ENCODE results near the gene CACNA1G.

Gene CACNA1G

GRCh38 chr17:50588391-50589049 is 28.0 kb downstream of the CACNA1G start:
- TF ChIP-seq CTCF (IDR thresholded peaks at IDR 0.05; ENCODE audit: control insufficient read depth, insufficient read depth, low read depth, low read length, missing control alignments): no peak
- no peak for DNase-seq (ENCODE audit: low read depth)

GRCh38 chr17:50589095-50589705 is 28.7 kb downstream of the CACNA1G start:
- no peak for DNase-seq (ENCODE audit: low read depth)
- TF ChIP-seq CTCF (IDR thresholded peaks at IDR 0.05; ENCODE audit: control insufficient read depth, insufficient read depth, low read depth, low read length, missing control alignments): no peak
- H3K4me3 ChIP-seq (ENCODE audit: control insufficient read depth, low read depth, low read length): no peak overlapping the region

More at GRCh38 chr17:50588391-50589049, 28.0 kb downstream of the CACNA1G start:
- H3K4me3 ChIP-seq (ENCODE audit: control insufficient read depth, low read depth, low read length): no peak overlapping the region

GRCh38 chr17:50590946-50591737 is 30.6 kb downstream of the CACNA1G start:
- no peak for TF ChIP-seq CTCF (IDR thresholded peaks at IDR 0.05; ENCODE audit: control insufficient read depth, insufficient read depth, low read depth, low read length, missing control alignments)
- H3K4me3 ChIP-seq (ENCODE audit: control insufficient read depth, low read depth, low read length): no peak overlapping the region
- no peak for DNase-seq (ENCODE audit: low read depth)

- DNase-seq (ENCODE audit: low read depth): no peak
- H3K4me3 ChIP-seq (ENCODE audit: control insufficient read depth, low read depth, low read length): no peak overlapping the region
- TF ChIP-seq CTCF (IDR thresholded peaks at IDR 0.05; ENCODE audit: control insufficient read depth, insufficient read depth, low read depth, low read length, missing control alignments): no peak
Observed at GRCh38 chr17:50593321-50593720, 32.8 kb downstream of the CACNA1G start.

- no peak overlapping the region for H3K4me3 ChIP-seq (ENCODE audit: control insufficient read depth, low read depth, low read length)
- no peak for TF ChIP-seq CTCF (IDR thresholded peaks at IDR 0.05; ENCODE audit: control insufficient read depth, insufficient read depth, low read depth, low read length, missing control alignments)
- no peak for DNase-seq (ENCODE audit: low read depth)
Observed at GRCh38 chr17:50594128-50594823, 33.8 kb downstream of the CACNA1G start.

GRCh38 chr17:50594892-50595291 is 34.4 kb downstream of the CACNA1G start:
- TF ChIP-seq CTCF (IDR thresholded peaks at IDR 0.05; ENCODE audit: control insufficient read depth, insufficient read depth, low read depth, low read length, missing control alignments): no peak
- no peak for DNase-seq (ENCODE audit: low read depth)
- no peak overlapping the region for H3K4me3 ChIP-seq (ENCODE audit: control insufficient read depth, low read depth, low read length)
